Spleen (tissue), 11 donors: Measurements from ENCODE around the gene LOXHD1. TPM values are rescaled to one million over a fixed set of nuclear protein-coding genes. Genes with fewer than 3 reads are reported as not detected.

Experiments
- DNase-seq: peaks from one replicate; pipeline ENCODE4 v3.0.0-alpha.2; 2020
- H3K27ac ChIP-seq, 8 donors: fragments of 200-600 bp; sonication (generic) in 7 of 8; 1 replicate in 4 of 8; 2 replicates in 4 of 8; pipeline versions ENCODE4 v1.5.0 to v1.8.0; 2016 to 2021; ENCODE audit warnings: inconsistent platforms in 4 of 8, mild to moderate bottlenecking in 4 of 8, moderate library complexity in 1 of 8
- H3K27me3 ChIP-seq, 7 donors: fragments of 200-600 bp; sonication (generic) in 6 of 7; replicated peaks in 1 of 7; 1 replicate in 4 of 7; 2 replicates in 3 of 7; pipeline versions ENCODE4 v1.5.0 to v1.8.0; 2016 to 2021; ENCODE audit warnings: inconsistent platforms in 3 of 7, mild to moderate bottlenecking in 1 of 7
- H3K36me3 ChIP-seq, 6 donors: fragments of 200-600 bp; sonication (generic) in 5 of 6; 1 replicate in 4 of 6; 2 replicates in 2 of 6; pipeline versions ENCODE4 v1.5.0 to v1.8.0; 2016 to 2021; ENCODE audit warnings: inconsistent platforms in 2 of 6
- H3K4me1 ChIP-seq, 6 donors: fragments of 200-600 bp; sonication (generic) in 5 of 6; 1 replicate in 3 of 6; 2 replicates in 3 of 6; pipeline versions ENCODE4 v1.5.0 to v1.8.0; 2016 to 2021; ENCODE audit warnings: inconsistent platforms in 3 of 6
- H3K4me3 ChIP-seq, 8 donors: fragments of 200-600 bp; sonication (generic) in 7 of 8; 1 replicate in 4 of 8; 2 replicates in 4 of 8; pipeline versions ENCODE4 v1.5.0 to v1.8.0; 2016 to 2021; ENCODE audit warnings: inconsistent platforms in 4 of 8, mild to moderate bottlenecking in 4 of 8, moderate library complexity in 2 of 8
- H3K9me3 ChIP-seq, 8 donors: fragments of 200-600 bp; sonication (generic) in 7 of 8; 1 replicate in 4 of 8; 2 replicates in 4 of 8; pipeline versions ENCODE4 v1.5.0 to v1.8.0; 2016 to 2021; ENCODE audit warnings: inconsistent platforms in 4 of 8
- POLR2A ChIP-seq, 3 donors: fragments of 450-650 bp; IDR thresholded peaks; one replicate each; pipeline ENCODE4 v1.5.1; 2017; ENCODE audit warnings: antibody characterized with exemption in 3 of 3, mild to moderate bottlenecking in 1 of 3
- POLR2AphosphoS5 ChIP-seq, 3 donors: sonication (generic); formaldehyde crosslinking; IDR thresholded peaks; one replicate each; pipeline ENCODE4 v1.5.1; 2017; ENCODE audit warnings: antibody characterized with exemption in 3 of 3
- WGBS, 5 donors: extraction: QIAGEN DNeasy Blood & Tissue Kit in 3 of 5; methylation state at CpG; one replicate each; pipeline versions ENCODE4 v1.1.5 to v1.1.7; 2013 to 2018; 5-methylcytosine and 5-hydroxymethylcytosine counted together
- intact Hi-C: fragments of 100-400 bp; cut with DNase I; formaldehyde crosslinking; loops from one replicate; pipeline ENCODE4 v1.15.0; 2023; ENCODE audit warnings: low total_unique reads
- polyA plus RNA-seq, 3 donors: library from polyadenylated mRNA; stranded (reverse); fragments of 200-250 nt; gene quantifications; one replicate each; pipeline ENCODE4 v1.2.1, GENCODE V29; 2013
- total RNA-seq, 7 donors: library from RNA; depleted of rRNA in 3 of 7; stranded (reverse); fragments of >200 nt in 3 of 7; fragmentation: NEBNext Ultra II Directional in 4 of 7; extraction: Animal tissue kit (Norgen Biotek cat#: 25700) in 4 of 7; gene quantifications; one replicate each; pipeline versions ENCODE4 v1.1.0 to v1.2.1, GENCODE V29; 2016 to 2021
- TF ChIP-seq, protein P1 (sequence below), 11 experiments: fragments of 200-600 bp in 7 of 11; fragments of 450-650 bp in 4 of 11; sonication (generic) in 4 of 11; IDR thresholded peaks in 8 of 11; conservative IDR thresholded peaks in 3 of 11; 1 replicate in 7 of 11; 2 replicates in 4 of 11; pipeline versions ENCODE4 v1.4.0 to v1.8.0; 2016 to 2021; ENCODE audit warnings: antibody characterized with exemption in 11 of 11, inconsistent platforms in 4 of 11, mild to moderate bottlenecking in 1 of 11
- donor health status: healthy with polysubstance abuse.
- donor health status: DM: no; HTN: no; CAD: no; lungs with moderate emphysema.
- donor health status: DM: no; HTN: no; CAD: no.
- donor health status: Bipolar disorder and iron deficiency.
- donor health status: healthy.
- donor health status: DM: no; HTN: no; CAD: no.
- donor health status: DM: yes; HTN: yes; CAD: no.

Gene LOXHD1
- total and polyA plus RNA-seq, 10 donors, result 0.09 to 6.0 (median 2.1) TPM

DNA sequence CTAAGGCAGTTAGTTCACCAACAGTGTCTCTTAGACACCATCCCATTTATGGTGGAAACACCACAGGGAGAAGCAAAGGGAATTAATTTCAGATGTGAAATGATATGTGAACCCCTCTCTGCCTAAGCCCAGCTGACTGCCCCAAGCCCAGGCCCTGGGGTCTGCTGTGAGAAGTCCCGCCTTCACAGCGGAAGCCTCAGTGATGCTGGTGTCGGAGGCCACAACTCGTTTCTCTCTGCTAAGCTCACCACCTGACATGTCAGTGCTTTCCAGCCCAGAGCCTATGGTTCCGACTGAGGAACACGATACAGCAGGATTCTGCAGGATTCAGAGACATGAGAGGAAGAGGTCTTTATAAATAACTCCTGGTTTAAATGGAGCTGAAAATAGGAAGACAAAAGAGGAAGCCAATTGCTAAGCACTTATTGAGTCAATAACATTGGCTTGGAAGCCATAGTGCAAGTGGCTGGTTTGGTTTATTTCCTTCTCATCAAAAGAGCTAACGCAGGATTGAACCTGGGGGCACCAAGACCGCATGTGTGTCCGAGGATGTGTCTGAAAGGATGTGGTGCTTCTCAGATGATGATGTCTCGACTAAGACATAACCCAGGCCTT, 21.9 kb upstream of the LOXHD1 start:
- WGBS, 5 donors, result 53 to 65% (median 61%) methylated on average over 10 of the region's 10 CpGs
- intact Hi-C loops, result no loop called here
- Histone ChIP-seq H3K4me1 (no peaks in the 10 kb centered on the region), H3K4me3 (no peak overlapping the region), H3K9me3 (no peaks in the 10 kb centered on the region), H3K36me3 (no peaks in the 10 kb centered on the region), H3K27me3 (peaks cover 0 to 14% (median 0%) of the 10 kb centered on the region in 7 donors), H3K27ac (no peak overlapping the region)
- DNase-seq, result no peak
- TF ChIP-seq POLR2A (IDR thresholded peaks at IDR 0.05), result no peak
- TF ChIP-seq POLR2AphosphoS5 (IDR thresholded peaks at IDR 0.05), result no peak
- TF ChIP-seq, protein P1, sequence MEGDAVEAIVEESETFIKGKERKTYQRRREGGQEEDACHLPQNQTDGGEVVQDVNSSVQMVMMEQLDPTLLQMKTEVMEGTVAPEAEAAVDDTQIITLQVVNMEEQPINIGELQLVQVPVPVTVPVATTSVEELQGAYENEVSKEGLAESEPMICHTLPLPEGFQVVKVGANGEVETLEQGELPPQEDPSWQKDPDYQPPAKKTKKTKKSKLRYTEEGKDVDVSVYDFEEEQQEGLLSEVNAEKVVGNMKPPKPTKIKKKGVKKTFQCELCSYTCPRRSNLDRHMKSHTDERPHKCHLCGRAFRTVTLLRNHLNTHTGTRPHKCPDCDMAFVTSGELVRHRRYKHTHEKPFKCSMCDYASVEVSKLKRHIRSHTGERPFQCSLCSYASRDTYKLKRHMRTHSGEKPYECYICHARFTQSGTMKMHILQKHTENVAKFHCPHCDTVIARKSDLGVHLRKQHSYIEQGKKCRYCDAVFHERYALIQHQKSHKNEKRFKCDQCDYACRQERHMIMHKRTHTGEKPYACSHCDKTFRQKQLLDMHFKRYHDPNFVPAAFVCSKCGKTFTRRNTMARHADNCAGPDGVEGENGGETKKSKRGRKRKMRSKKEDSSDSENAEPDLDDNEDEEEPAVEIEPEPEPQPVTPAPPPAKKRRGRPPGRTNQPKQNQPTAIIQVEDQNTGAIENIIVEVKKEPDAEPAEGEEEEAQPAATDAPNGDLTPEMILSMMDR (IDR thresholded peaks at IDR 0.05 in 8 of 11, conservative IDR thresholded peaks at IDR 0.05 in 3 of 11), result no peak

- Histone ChIP-seq H3K9me3 (no peaks in the 10 kb centered on the region), H3K4me1 (no peaks in the 10 kb centered on the region), H3K27me3 (peaks cover 0 to 14% (median 0%) of the 10 kb centered on the region in 7 donors), H3K36me3 (no peaks in the 10 kb centered on the region), H3K4me3 (no peak overlapping the region), H3K27ac (no peak overlapping the region)
- DNase-seq, result no peak
- intact Hi-C loops, result no loop called here
- WGBS, 5 donors, result 84 to 93% (median 89%) methylated on average over 3 of the region's 3 CpGs
- TF ChIP-seq, protein P1 (IDR thresholded peaks at IDR 0.05 in 8 of 11, conservative IDR thresholded peaks at IDR 0.05 in 3 of 11), result no peak
- TF ChIP-seq POLR2A (IDR thresholded peaks at IDR 0.05), result no peak
- TF ChIP-seq POLR2AphosphoS5 (IDR thresholded peaks at IDR 0.05), result no peak
Measured at GRCh38 chr18:46678041-46678440, 21.0 kb upstream of the LOXHD1 start.

- TF ChIP-seq POLR2A (IDR thresholded peaks at IDR 0.05) (no peak), POLR2AphosphoS5 (IDR thresholded peaks at IDR 0.05) (no peak)
- TF ChIP-seq, protein P1 (IDR thresholded peaks at IDR 0.05 in 8 of 11, conservative IDR thresholded peaks at IDR 0.05 in 3 of 11), result no peak
Measured at GRCh38 chr18:46677611-46678010, 20.6 kb upstream of the LOXHD1 start.

DNA sequence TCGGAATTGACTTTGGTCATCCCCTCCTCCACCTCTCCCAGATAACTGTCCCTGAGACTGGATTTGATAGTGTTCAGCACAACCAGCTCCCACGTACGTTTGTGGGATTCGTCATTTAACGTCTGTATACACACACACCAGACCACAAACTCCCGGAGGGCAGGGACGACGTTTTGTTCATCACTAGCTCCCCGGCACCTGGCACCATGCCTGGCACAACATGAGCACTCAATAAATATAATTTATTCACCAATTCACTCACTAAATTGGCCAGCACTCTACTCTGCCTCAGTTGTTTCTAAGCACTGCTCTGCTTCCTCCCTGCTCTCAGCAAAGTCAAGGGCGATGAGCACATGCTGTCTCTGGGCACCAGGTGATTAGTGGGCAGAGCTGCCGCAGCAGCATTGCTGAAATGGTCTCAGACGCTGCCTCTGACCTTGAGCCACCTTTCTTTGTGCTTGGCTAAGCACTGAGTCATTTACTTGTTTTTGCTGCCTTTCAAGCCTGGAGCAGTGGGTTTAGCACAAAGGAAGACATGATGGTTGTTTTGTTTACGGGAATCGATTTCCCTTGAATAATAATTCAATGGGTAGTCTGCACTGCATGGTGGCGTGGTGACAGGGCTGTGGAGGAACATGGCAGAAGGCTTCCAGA, 19.3 kb upstream of the LOXHD1 start:
- no peak for DNase-seq
- Histone ChIP-seq H3K4me3 (no peak overlapping the region), H3K27ac (no peak overlapping the region), H3K36me3 (no peaks in the 10 kb centered on the region), H3K4me1 (peaks cover 0 to 8% (median 0%) of the 10 kb centered on the region in 6 donors), H3K27me3 (peaks cover 0 to 14% (median 0%) of the 10 kb centered on the region in 7 donors), H3K9me3 (no peaks in the 10 kb centered on the region)
- WGBS, 5 donors, result 67 to 84% (median 71%) methylated on average over 15 of the region's 15 CpGs
- TF ChIP-seq, protein P1 (IDR thresholded peaks at IDR 0.05 in 8 of 11, conservative IDR thresholded peaks at IDR 0.05 in 3 of 11), result no peak
- intact Hi-C loops, result no loop called here

More at GRCh38 chr18:46677611-46678010, 20.6 kb upstream of the LOXHD1 start:
- no peak overlapping the region for H3K4me3 ChIP-seq
- no peaks in the 10 kb centered on the region for H3K9me3 ChIP-seq
- no peaks in the 10 kb centered on the region for H3K36me3 ChIP-seq
- WGBS, 5 donors, result 70 to 100% (median 79%) methylated on average over 2 of the region's 2 CpGs
- no peak overlapping the region for H3K27ac ChIP-seq
- peaks cover 0 to 14% (median 0%) of the 10 kb centered on the region in 7 donors for H3K27me3 ChIP-seq
- no peak for DNase-seq
- intact Hi-C loops, result no loop called here
- peaks cover 0 to 2% (median 0%) of the 10 kb centered on the region in 6 donors for H3K4me1 ChIP-seq
